ENCODE data around the gene TDRD15. TPM values are rescaled to one million over a fixed set of nuclear protein-coding genes. Genes with fewer than 3 reads are reported as not detected.

The TDRD15 gene
- total and polyA plus RNA-seq, 2 of the 13 experiments (the other 11 are each of a cell fraction or from before 2014, with no cell fraction given): 0.12 to 0.29 TPM

DNA sequence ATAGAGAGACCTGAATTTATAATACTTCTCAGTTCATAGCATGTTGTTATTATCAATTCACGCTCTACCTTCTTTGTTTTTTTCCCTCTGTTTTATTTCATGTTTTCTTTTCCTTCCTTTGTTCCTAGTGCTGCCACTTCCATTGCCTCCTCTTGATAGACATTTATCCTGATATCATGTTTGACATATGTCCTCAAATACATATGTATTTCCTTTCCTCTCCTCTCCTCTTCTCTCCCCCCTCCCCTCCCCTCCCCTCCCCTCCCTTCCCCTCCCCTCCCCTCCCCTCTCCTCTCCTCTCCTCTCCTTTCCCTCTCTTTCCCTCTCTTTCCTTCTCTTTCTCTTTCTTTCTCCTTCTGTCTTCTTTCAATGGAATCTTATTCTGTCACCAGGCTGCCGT, 67.8 kb downstream of the TDRD15 start (continued):
- TF ChIP-seq ZMYM4 (CRISPR knock-in tag; IDR thresholded peaks at IDR 0.05): no peak

Other genes starting within 250 kb of the TDRD15 start
- gene APOB, start 79.9 kb upstream of the TDRD15 start, total RNA-seq (2016; rRNA removed; fragmentation: Illumina TruSeq; extraction: Trizol): 2,017 and 2,515 TPM in 2 replicates
- gene APOB, start 79.9 kb upstream of the TDRD15 start, polyA plus RNA-seq (2011; rRNA removed): 1,226 and 1,569 TPM in 2 replicates

All from HepG2 (cell line).